DND-41 (cell line): ENCODE data around the gene ATP13A3.

Experiments
- ATAC-seq: fragments of 200-7000 bp; cut with Tn5 transposase; 3 replicates; pipeline ENCODE4 v1.9.1; 2021; ENCODE audit warnings: low read depth; ENCODE audit not compliant: insufficient read depth
- DNase-seq: peaks from one replicate; pipeline ENCODE4 v3.0.0-alpha.2; 2020
- H2AFZ ChIP-seq: 2 replicates; pipeline ENCODE4 v1.6.0; 2012; ENCODE audit warnings: low read depth, low read length
- H3K27ac ChIP-seq: 2 replicates; pipeline ENCODE4 v1.5.1; 2012; ENCODE audit warnings: low read length, inconsistent platforms
- H3K27me3 ChIP-seq: fragments of 200-600 bp; sonication (generic); 2 replicates; pipeline ENCODE4 v1.6.0; 2012; ENCODE audit warnings: low read length, mild to moderate bottlenecking, inconsistent platforms; ENCODE audit not compliant: insufficient read depth, poor library complexity
- H3K36me3 ChIP-seq: 2 replicates; pipeline ENCODE4 v1.5.1; 2012; ENCODE audit warnings: low read length, inconsistent platforms; ENCODE audit not compliant: insufficient read depth
- H3K4me1 ChIP-seq: 2 replicates; pipeline ENCODE4 v1.5.1; 2012; ENCODE audit warnings: mild to moderate bottlenecking, low read length; ENCODE audit not compliant: insufficient read depth
- H3K4me2 ChIP-seq: 2 replicates; pipeline ENCODE4 v1.6.0; 2012; ENCODE audit warnings: mild to moderate bottlenecking, moderate library complexity, low read length, inconsistent platforms; ENCODE audit not compliant: insufficient read depth
- H3K4me3 ChIP-seq, 2 experiments: fragments of 200-600 bp in 1 of 2; shearing (Covaris generic) in 1 of 2; 2 replicates each; pipeline ENCODE4 v1.5.1; 2012 to 2016; ENCODE audit warnings: inconsistent platforms in 2 of 2, low read length in 2 of 2, mild to moderate bottlenecking in 2 of 2, low read depth in 1 of 2, moderate library complexity in 1 of 2
- H3K79me2 ChIP-seq: 2 replicates; pipeline ENCODE4 v1.6.0; 2012; ENCODE audit warnings: low read length, inconsistent platforms; ENCODE audit not compliant: insufficient read depth
- H3K9ac ChIP-seq: 2 replicates; pipeline ENCODE4 v1.6.0; 2012; ENCODE audit warnings: low read depth, mild to moderate bottlenecking, inconsistent platforms, low read length, moderate library complexity
- H3K9me3 ChIP-seq: 2 replicates; pipeline ENCODE4 v1.5.1; 2012; ENCODE audit warnings: low read length, moderate library complexity, mild to moderate bottlenecking, inconsistent platforms; ENCODE audit not compliant: insufficient read depth, severe bottlenecking
- H4K20me1 ChIP-seq: 2 replicates; pipeline ENCODE4 v1.6.0; 2012; ENCODE audit warnings: low read length; ENCODE audit not compliant: insufficient read depth
- CTCF ChIP-seq: IDR thresholded peaks from 2 replicates; pipeline ENCODE4 v1.5.1; 2012; ENCODE audit warnings: borderline replicate concordance, low read length, moderate library complexity, mild to moderate bottlenecking; ENCODE audit not compliant: poor library complexity, severe bottlenecking; ENCODE audit errors: extremely low read depth
- EZH2 ChIP-seq: IDR thresholded peaks from 3 replicates; pipeline ENCODE4 v1.6.1; 2012; ENCODE audit warnings: borderline replicate concordance, low read depth, mild to moderate bottlenecking, moderate library complexity, low read length, inconsistent platforms; ENCODE audit not compliant: severe bottlenecking

The ATP13A3 gene

DNA sequence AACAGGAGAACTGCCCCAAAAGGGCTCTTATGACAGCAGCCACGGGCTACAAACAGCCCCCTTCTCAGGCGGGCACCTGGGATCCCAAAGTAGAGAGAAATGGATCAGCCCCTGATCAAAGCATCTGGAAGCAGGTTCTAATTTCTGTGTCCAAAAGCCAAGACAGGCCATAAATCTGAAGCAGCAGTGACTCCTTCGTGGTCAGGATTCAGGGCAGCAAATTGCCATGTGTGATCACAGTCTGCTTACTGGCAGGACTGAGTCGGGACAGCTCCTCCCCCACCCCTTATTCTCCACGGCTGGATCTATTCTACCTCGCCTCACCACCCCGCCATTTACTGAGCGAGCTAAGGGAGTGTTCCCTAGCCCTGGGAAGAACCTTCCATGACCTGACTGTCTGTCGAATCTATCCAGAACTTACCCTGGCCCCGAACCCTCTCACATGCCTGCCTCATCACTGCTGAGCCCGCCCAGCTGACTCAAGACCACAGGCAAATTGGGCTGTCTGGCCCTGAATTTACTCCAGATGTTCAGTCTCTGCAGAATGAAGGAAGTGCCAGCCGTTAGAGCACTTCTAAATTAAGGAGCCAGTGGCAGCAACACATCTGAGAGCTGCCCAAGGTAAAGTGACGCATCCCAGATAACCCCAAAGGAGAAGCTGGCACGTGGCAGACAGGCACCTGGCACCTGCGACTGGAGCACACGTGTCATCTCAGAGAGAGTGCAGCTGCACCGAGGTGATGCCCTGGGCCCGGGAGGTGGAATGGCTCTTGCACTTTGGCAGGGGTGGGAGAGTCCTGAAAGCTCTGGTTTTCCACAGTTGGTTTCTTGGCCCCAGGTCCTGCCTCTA is 118.6 kb downstream of the ATP13A3 start:
- H3K79me2 ChIP-seq: no peaks in the 10 kb centered on the region
- no peak overlapping the region for H3K4me2 ChIP-seq
- DNase-seq (no peak), ATAC-seq (0 out of 3 replicates have a peak, but pooled peaks have one; percentile 22)
- no peak overlapping the region for H3K4me3 ChIP-seq
- H3K27me3 ChIP-seq: peaks cover 12% of the 10 kb centered on the region
- TF ChIP-seq CTCF (no peak), EZH2 (no peak)
- no peaks in the 10 kb centered on the region for H3K9me3 ChIP-seq
- H3K36me3 ChIP-seq: no peaks in the 10 kb centered on the region
- H4K20me1 ChIP-seq: peaks cover 2% of the 10 kb centered on the region; the same call in 1 of the 2 replicates
- H3K4me1 ChIP-seq: no peaks in the 10 kb centered on the region
- H2AFZ ChIP-seq: no peak overlapping the region
- no peak overlapping the region for H3K27ac ChIP-seq
- H3K9ac ChIP-seq: no peak overlapping the region

- H3K27me3 ChIP-seq: peaks cover 12% of the 10 kb centered on the region
- no peak overlapping the region for H3K4me2 ChIP-seq
- no peaks in the 10 kb centered on the region for H4K20me1 ChIP-seq
- DNase-seq: no peak
- ATAC-seq: no peak
- no peak for TF ChIP-seq CTCF
- no peaks in the 10 kb centered on the region for H3K79me2 ChIP-seq
- H3K9me3 ChIP-seq: no peaks in the 10 kb centered on the region
- H3K27ac ChIP-seq: no peak overlapping the region
- H3K4me3 ChIP-seq: no peak overlapping the region
- H3K9ac ChIP-seq: no peak overlapping the region
- no peaks in the 10 kb centered on the region for H3K4me1 ChIP-seq
- H3K36me3 ChIP-seq: no peaks in the 10 kb centered on the region
- no peak overlapping the region for H2AFZ ChIP-seq
These were observed 120.8 kb downstream of the ATP13A3 start for GRCh38 chr3:194365978-194366490.

DNA sequence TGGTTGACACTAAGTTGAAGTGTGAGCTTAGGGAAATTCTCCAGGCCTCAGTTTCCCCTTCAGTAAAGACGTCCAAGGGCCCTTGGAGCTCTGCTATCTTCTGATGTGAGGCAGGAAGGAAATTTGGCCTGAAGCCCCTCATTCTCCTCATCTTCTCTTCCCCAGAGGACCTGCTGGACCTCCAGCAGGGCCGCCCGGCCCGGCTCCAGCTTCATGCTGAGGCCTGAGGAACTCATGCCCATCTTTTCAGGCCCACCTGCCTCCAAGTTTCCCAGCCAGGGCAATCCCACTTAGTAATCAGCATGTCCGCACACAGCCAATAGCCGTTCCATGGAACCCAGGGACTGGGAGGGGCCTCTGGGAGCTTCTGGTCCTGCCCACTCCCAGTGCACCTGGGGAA is 121.3 kb downstream of the ATP13A3 start:
- Histone ChIP-seq H3K4me3 (no peak overlapping the region), H2AFZ (no peak overlapping the region), H3K27ac (no peak overlapping the region), H3K4me1 (no peaks in the 10 kb centered on the region), H3K4me2 (no peak overlapping the region), H4K20me1 (no peaks in the 10 kb centered on the region), H3K9ac (no peak overlapping the region), H3K36me3 (no peaks in the 10 kb centered on the region), H3K79me2 (no peaks in the 10 kb centered on the region), H3K9me3 (no peaks in the 10 kb centered on the region), H3K27me3 (peaks cover 12% of the 10 kb centered on the region)
- ATAC-seq: no peak
- no peak for TF ChIP-seq CTCF
- no peak for TF ChIP-seq EZH2
- DNase-seq: no peak
